Body of pancreas (tissue), 4 donors: ENCODE measurements around the gene DMD.

ENCODE experiments used
- CTCF ChIP-seq, 7 experiments: fragments of 450-650 bp in 4 of 7; fragments of 200-600 bp in 3 of 7; sonication (generic) in 3 of 7; IDR thresholded peaks; one replicate each; pipeline ENCODE4 v1.5.1; 2016 to 2019; ENCODE audit warnings: antibody characterized with exemption in 7 of 7
- POLR2A ChIP-seq, 3 donors: fragments of 450-650 bp; IDR thresholded peaks; one replicate each; pipeline ENCODE4 v1.6.1; 2016; ENCODE audit warnings: antibody characterized with exemption in 3 of 3, mild to moderate bottlenecking in 2 of 3

- no peak for TF ChIP-seq POLR2A (IDR thresholded peaks at IDR 0.05)
- TF ChIP-seq CTCF (IDR thresholded peaks at IDR 0.05): no peak
Measured at GRCh38 chrX:31713120-31713519, 1498.2 kb downstream of the DMD start.
